ENCODE measurements around the gene COX6A1.

COX6A1 gene

DNA sequence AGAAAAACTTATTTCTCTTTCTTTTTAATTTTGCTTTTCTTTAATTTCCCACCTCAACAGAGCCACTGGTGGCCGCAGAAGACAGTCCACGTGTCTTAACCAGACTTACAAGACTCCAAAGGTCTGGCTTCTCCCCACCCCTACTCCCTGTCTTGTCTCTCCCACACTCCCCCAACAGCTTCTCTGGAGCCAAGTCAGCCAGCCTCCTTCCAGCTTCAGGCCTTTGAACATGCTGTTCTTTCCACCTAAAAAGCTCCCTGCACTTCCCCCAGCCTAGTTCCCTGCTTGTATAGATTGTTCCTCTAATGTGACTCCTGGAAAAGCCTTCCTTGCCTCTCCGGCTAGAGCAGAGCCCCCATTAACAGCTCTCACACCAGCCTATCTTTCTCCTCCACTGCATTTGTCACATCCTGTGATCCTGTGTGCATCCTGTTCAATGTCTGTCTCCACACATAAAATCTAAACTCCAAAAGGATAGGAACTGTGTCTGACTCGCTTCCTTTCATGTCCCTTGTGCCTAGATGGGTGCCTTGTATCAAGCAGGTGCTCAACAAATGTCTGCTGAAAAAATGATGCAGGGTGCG, 50.2 kb downstream of the COX6A1 start:
- TF ChIP-seq, protein P1, sequence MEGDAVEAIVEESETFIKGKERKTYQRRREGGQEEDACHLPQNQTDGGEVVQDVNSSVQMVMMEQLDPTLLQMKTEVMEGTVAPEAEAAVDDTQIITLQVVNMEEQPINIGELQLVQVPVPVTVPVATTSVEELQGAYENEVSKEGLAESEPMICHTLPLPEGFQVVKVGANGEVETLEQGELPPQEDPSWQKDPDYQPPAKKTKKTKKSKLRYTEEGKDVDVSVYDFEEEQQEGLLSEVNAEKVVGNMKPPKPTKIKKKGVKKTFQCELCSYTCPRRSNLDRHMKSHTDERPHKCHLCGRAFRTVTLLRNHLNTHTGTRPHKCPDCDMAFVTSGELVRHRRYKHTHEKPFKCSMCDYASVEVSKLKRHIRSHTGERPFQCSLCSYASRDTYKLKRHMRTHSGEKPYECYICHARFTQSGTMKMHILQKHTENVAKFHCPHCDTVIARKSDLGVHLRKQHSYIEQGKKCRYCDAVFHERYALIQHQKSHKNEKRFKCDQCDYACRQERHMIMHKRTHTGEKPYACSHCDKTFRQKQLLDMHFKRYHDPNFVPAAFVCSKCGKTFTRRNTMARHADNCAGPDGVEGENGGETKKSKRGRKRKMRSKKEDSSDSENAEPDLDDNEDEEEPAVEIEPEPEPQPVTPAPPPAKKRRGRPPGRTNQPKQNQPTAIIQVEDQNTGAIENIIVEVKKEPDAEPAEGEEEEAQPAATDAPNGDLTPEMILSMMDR (IDR thresholded peaks at IDR 0.05; ENCODE audit: low read depth, low read length), result no peak
- no peak for DNase-seq (ENCODE audit: extremely low read depth, low read depth)

DNA sequence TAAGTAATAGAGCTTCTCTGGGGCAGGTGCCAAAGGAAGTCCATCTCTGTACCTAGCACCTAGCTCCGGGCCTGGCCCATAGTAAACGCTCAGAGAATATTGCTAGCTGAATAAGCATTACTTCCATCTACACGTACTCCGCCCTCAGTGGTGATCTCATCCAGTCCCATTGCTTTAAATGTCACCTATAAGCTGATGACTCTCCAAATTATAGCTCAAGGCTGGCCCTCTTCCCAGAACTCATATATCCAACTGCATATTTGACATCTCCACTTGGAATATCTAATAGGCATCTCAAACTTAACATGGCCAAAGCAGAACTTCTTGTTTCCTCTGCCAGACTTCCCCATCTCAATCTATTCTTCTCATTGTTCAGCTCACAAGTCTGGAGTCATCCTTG, 51.1 kb downstream of the COX6A1 start:
- no peak for DNase-seq (ENCODE audit: extremely low read depth, low read depth)
- TF ChIP-seq, protein P1 (IDR thresholded peaks at IDR 0.05; ENCODE audit: low read depth, low read length), result no peak

DNA sequence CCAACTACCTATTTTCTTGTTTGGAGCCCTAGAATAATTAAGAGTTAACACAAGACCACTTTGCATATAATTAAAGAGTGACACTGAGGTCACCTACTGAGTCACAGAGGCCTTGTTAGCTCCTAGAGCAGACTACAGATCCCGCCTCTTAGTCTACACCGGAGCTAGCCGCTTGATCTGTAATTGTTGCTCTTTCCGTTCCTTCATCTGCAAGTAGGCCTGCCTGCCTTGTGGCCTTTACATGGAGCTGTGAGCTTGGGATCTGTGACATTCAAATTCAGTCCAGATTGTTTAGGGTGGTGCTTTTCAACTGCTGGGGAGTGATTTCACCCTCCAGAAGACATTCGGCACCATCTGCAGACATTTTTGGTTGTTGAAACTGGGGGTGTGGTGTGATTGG, 52.4 kb downstream of the COX6A1 start:
- TF ChIP-seq, protein P1 (IDR thresholded peaks at IDR 0.05; ENCODE audit: low read depth, low read length), result no peak
- no peak for DNase-seq (ENCODE audit: extremely low read depth, low read depth)
